Measurements from ENCODE around the gene CD53.

The CD53 gene

GRCh38 chr1:110948038-110948810, 75.3 kb downstream of the CD53 start:
- Histone ChIP-seq H3K9ac (no peak overlapping the region), H4K20me1 (ENCODE audit: insufficient read depth) (no peaks in the 10 kb centered on the region), H2AFZ (ENCODE audit: low read depth) (no peak overlapping the region), H3K4me1 (ENCODE audit: low read depth, poor library complexity, severe bottlenecking) (no peaks in the 10 kb centered on the region), H3K36me3 (ENCODE audit: insufficient read depth) (no peaks in the 10 kb centered on the region; the same call in 1 of the 2 replicates), H3K27ac (no peak overlapping the region), H3K79me2 (ENCODE audit: insufficient read depth, low read depth) (no peaks in the 10 kb centered on the region), H3K4me2 (no peak overlapping the region), H3K27me3 (ENCODE audit: insufficient read depth, low read depth) (no peaks in the 10 kb centered on the region), H3K4me3 (IDR thresholded peaks at IDR 0.05; ENCODE audit: insufficient read depth, low read depth, low read length) (no peak overlapping the region)
- no peak for TF ChIP-seq CTCF (conservative IDR thresholded peaks at IDR 0.05; ENCODE audit: low read depth, low read length)

All from KMS-11 (cell line).